Right ventricle myocardium superior (tissue), 1 donor: ENCODE results near the gene RLIM. TPM values are rescaled to one million over a fixed set of nuclear protein-coding genes. Genes with fewer than 3 reads are reported as not detected.
A peak's percentile ranks its signal among the peaks of the same experiment; 100 is the strongest.
"Not testable (repeated sequence)": the region's sequence is repeated elsewhere in the genome, so short reads cannot be mapped to it uniquely, and the experiment has no call there.

Experiments
- ATAC-seq: fragments of 200-7000 bp; cut with Tn5 transposase; one replicate; pipeline ENCODE4 v1.9.1; 2020; ENCODE audit warnings: mild to moderate bottlenecking; ENCODE audit not compliant: poor library complexity
- DNase-seq: peaks from one replicate; pipeline ENCODE4 v3.0.0-alpha.2; 2020
- intact Hi-C: fragments of 100-400 bp; cut with DNase I; formaldehyde crosslinking; loops from one replicate; pipeline ENCODE4 v1.11.2; 2022
- long read RNA-seq: library from polyadenylated mRNA; unstranded; transcript quantifications from one replicate; pipeline ENCODE4 v2.0.0, GENCODE V29; 2021
- total RNA-seq: library from RNA; stranded (reverse); fragmentation: NEBNext Ultra II Directional; extraction: Animal tissue kit (Norgen Biotek cat#: 25700); gene quantifications from one replicate; pipeline ENCODE4 v1.2.1, GENCODE V29; 2021
- donor health status: DM: no; HTN: yes; CAD: no; lungs with severe emphysema.

RLIM gene
- total RNA-seq: 18.7 TPM
- long read RNA-seq, full-length matches to known transcripts: 11 of 16 reads
- long read RNA-seq, partial matches to known transcripts: 0 of 16 reads
- long read RNA-seq, other reads (novel, unspliced or antisense): 5 of 16 reads

GRCh38 chrX:74614093-74614909 lies at the start of gene RLIM:
TSS of gene RLIM (minus strand) at chrX:74614624. CDS start at chrX:74595977, 18,647 bp downstream.
- intact Hi-C loops: no loop called here
- peak; percentile 94 for DNase-seq
- ATAC-seq: peak; percentile 99

GRCh38 chrX:74656079-74656745 lies 41.8 kb upstream of the RLIM start:
- no peak for ATAC-seq
- no peak for DNase-seq
- intact Hi-C loops: no loop called here

GRCh38 chrX:74654953-74655352 lies 40.5 kb upstream of the RLIM start:
- intact Hi-C loops, ATAC-seq, DNase-seq: not testable (repeated sequence)

GRCh38 chrX:74636749-74637314 lies 22.4 kb upstream of the RLIM start:
- intact Hi-C loops: no loop called here
- DNase-seq: no peak

GRCh38 chrX:74613370-74614092 lies 893 bp downstream of the RLIM start:
- peak; percentile 10 for ATAC-seq
- intact Hi-C loops: no loop called here
- DNase-seq: no peak

More at GRCh38 chrX:74636749-74637314, 22.4 kb upstream of the RLIM start:
- ATAC-seq: no peak

- intact Hi-C loops: no loop called here
- no peak for DNase-seq
- ATAC-seq: no peak
Measured at GRCh38 chrX:74606799-74607198, 7.6 kb downstream of the RLIM start.

- intact Hi-C loops: no loop called here
- ATAC-seq: no peak
- no peak for DNase-seq
Measured at GRCh38 chrX:74606342-74606741, 8.1 kb downstream of the RLIM start.

GRCh38 chrX:74603040-74603439 lies 11.4 kb downstream of the RLIM start:
- ATAC-seq (no peak), DNase-seq (no peak)
- intact Hi-C loops: no loop called here

GRCh38 chrX:74602142-74602541 lies 12.3 kb downstream of the RLIM start:
- intact Hi-C loops: no loop called here
- DNase-seq (no peak), ATAC-seq (no peak)

- DNase-seq: no peak
- ATAC-seq: no peak
- intact Hi-C loops: no loop called here
Measured at GRCh38 chrX:74593593-74593992, 20.8 kb downstream of the RLIM start.

GRCh38 chrX:74585766-74586165 lies 28.7 kb downstream of the RLIM start:
- no peak for ATAC-seq
- DNase-seq: no peak
- intact Hi-C loops: no loop called here

GRCh38 chrX:74579597-74580198 lies 34.7 kb downstream of the RLIM start:
- intact Hi-C loops: no loop called here
- ATAC-seq: no peak
- no peak for DNase-seq

GRCh38 chrX:74578137-74578536 lies 36.3 kb downstream of the RLIM start:
- ATAC-seq: no peak
- no peak for DNase-seq
- intact Hi-C loops: no loop called here

- no peak for ATAC-seq
- intact Hi-C loops: no loop called here
- DNase-seq: no peak
Measured at GRCh38 chrX:74557378-74557777, 57.0 kb downstream of the RLIM start.

GRCh38 chrX:74551934-74552333 lies 62.5 kb downstream of the RLIM start:
- DNase-seq: no peak
- intact Hi-C loops: loop anchor here (2.0 kb wide), 1 partner anchor 169 kb away; no protein-coding TSS in a partner anchor
- no peak for ATAC-seq

- intact Hi-C loops: loop anchor here (2.0 kb wide), 1 partner anchor 168 kb away; no protein-coding TSS in a partner anchor
- peak; percentile 97 for ATAC-seq
Measured at GRCh38 chrX:74550295-74550802, 64.1 kb downstream of the RLIM start.

GRCh38 chrX:74546984-74547383 lies 67.4 kb downstream of the RLIM start:
- no peak for DNase-seq
- no peak for ATAC-seq
- intact Hi-C loops: no loop called here

More at GRCh38 chrX:74550295-74550802, 64.1 kb downstream of the RLIM start:
- peak; percentile 91 for DNase-seq

- no peak for DNase-seq
- no peak for ATAC-seq
- intact Hi-C loops: no loop called here
Measured at GRCh38 chrX:74545880-74546523, 68.4 kb downstream of the RLIM start.
